GM12864 (cell line): ENCODE data around the gene MEGF6.
"Not testable (repeated sequence)": the region's sequence is repeated elsewhere in the genome, so short reads cannot be mapped to it uniquely, and the experiment has no call there.

ENCODE experiments used
- DNase-seq: peaks from one replicate; pipeline ENCODE4 v3.0.0-alpha.2; 2011; ENCODE audit warnings: low read depth
- H3K4me3 ChIP-seq: 2 replicates; pipeline ENCODE4 v1.5.1; 2011; ENCODE audit warnings: mild to moderate bottlenecking, low read depth, low read length, control low read depth
- CTCF ChIP-seq: IDR thresholded peaks from 2 replicates; pipeline ENCODE4 v1.5.1; 2011; ENCODE audit warnings: low read depth, mild to moderate bottlenecking, moderate library complexity, low read length, control low read depth, inconsistent platforms; ENCODE audit errors: missing control alignments

The MEGF6 gene

GRCh38 chr1:3577300-3577699 is 34.0 kb downstream of the MEGF6 start:
- no peak for DNase-seq
- H3K4me3 ChIP-seq, result no peak overlapping the region
- no peak for TF ChIP-seq CTCF

- TF ChIP-seq CTCF, result no peak
- no peak for DNase-seq
- no peak overlapping the region for H3K4me3 ChIP-seq
These were observed 35.3 kb downstream of the MEGF6 start for GRCh38 chr1:3575993-3576392.

- DNase-seq, H3K4me3 ChIP-seq: not testable (repeated sequence)
These were observed 35.8 kb downstream of the MEGF6 start for GRCh38 chr1:3575515-3575914.

- no peak for DNase-seq
- TF ChIP-seq CTCF, result no peak
- H3K4me3 ChIP-seq, result no peak overlapping the region
These were observed 37.8 kb downstream of the MEGF6 start for GRCh38 chr1:3573500-3573899.

- H3K4me3 ChIP-seq, DNase-seq: not testable (repeated sequence)
These were observed 38.7 kb downstream of the MEGF6 start for GRCh38 chr1:3572638-3573037.

GRCh38 chr1:3571263-3571662 is 40.0 kb downstream of the MEGF6 start:
- DNase-seq, result no peak
- TF ChIP-seq CTCF, result no peak
- no peak overlapping the region for H3K4me3 ChIP-seq

GRCh38 chr1:3570066-3570986 is 41.0 kb downstream of the MEGF6 start:
- no peak overlapping the region for H3K4me3 ChIP-seq
- no peak for TF ChIP-seq CTCF
- DNase-seq, result no peak

GRCh38 chr1:3569436-3569835 is 41.9 kb downstream of the MEGF6 start:
- no peak overlapping the region for H3K4me3 ChIP-seq
- no peak for DNase-seq
- TF ChIP-seq CTCF, result no peak
